Colonic mucosa (tissue), 4 donors: ENCODE measurements around the gene LRRC9. TPM values are rescaled to one million over a fixed set of nuclear protein-coding genes. Genes with fewer than 3 reads are reported as not detected.
A peak's percentile ranks its signal among the peaks of the same experiment; 100 is the strongest.

ENCODE experiments used
- DNase-seq: peaks from one replicate; pipeline ENCODE4 v3.0.0-alpha.2; 2020
- H3K27ac ChIP-seq: fragments of 200-600 bp; one replicate; pipeline ENCODE4 v1.8.0; 2021
- H3K27me3 ChIP-seq: fragments of 200-600 bp; one replicate; pipeline ENCODE4 v1.8.0; 2021
- H3K36me3 ChIP-seq: fragments of 200-600 bp; one replicate; pipeline ENCODE4 v1.8.0; 2021
- H3K4me1 ChIP-seq: fragments of 200-600 bp; one replicate; pipeline ENCODE4 v1.8.0; 2021; ENCODE audit warnings: mild to moderate bottlenecking
- H3K4me3 ChIP-seq: fragments of 200-600 bp; one replicate; pipeline ENCODE4 v1.8.0; 2021
- H3K9ac ChIP-seq, 2 donors: one replicate each; pipeline ENCODE4 v1.7.0; 2013; ENCODE audit warnings: control low read depth in 2 of 2, low read depth in 2 of 2, low read length in 2 of 2
- H3K9me3 ChIP-seq: fragments of 200-600 bp; one replicate; pipeline ENCODE4 v1.8.0; 2021
- intact Hi-C: fragments of 100-400 bp; cut with DNase I; formaldehyde crosslinking; loops from one replicate; pipeline ENCODE4 v1.14.1; 2022
- total RNA-seq, 2 donors: library from RNA; stranded (reverse); fragmentation: NEBNext Ultra II Directional in 1 of 2; extraction: Animal tissue kit (Norgen Biotek cat#: 25700) in 1 of 2; gene quantifications; one replicate each; pipeline ENCODE4 v1.2.1, GENCODE V29; 2021
- TF ChIP-seq, protein P1 (sequence below): fragments of 200-600 bp; IDR thresholded peaks from one replicate; pipeline ENCODE4 v1.8.0; 2022; ENCODE audit warnings: antibody characterized with exemption, mild to moderate bottlenecking
- donor health status: healthy.
- donor health status: DM: no; HTN: no; CAD: no.
- donor health status: DM: no; HTN: no; CAD: no.

The LRRC9 gene
- total RNA-seq, 2 donors from 2014 or later, result 0.20 TPM; not detected in 1

DNA sequence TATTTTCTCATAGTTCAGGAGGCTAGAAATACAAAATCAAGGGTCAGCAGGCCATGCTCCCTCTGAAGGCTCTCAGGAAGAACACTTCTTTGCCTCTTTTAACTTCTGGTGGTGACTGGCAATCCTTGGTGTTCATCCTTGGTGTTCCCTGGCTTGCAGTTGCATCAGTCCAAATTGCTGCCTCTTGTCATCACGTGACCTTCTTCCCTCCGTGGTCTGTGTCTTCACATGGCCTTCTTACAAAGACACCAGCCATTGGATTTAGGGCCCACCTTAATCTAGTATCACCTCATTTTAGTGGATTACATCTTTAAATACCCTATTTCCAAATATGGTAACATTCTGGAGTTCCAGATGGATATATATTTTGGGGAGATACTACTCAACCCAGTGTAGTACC is 7.5 kb upstream of the LRRC9 start:
- Histone ChIP-seq H3K4me3 (no peak overlapping the region), H3K27me3 (no peaks in the 10 kb centered on the region)
- TF ChIP-seq, protein P1, sequence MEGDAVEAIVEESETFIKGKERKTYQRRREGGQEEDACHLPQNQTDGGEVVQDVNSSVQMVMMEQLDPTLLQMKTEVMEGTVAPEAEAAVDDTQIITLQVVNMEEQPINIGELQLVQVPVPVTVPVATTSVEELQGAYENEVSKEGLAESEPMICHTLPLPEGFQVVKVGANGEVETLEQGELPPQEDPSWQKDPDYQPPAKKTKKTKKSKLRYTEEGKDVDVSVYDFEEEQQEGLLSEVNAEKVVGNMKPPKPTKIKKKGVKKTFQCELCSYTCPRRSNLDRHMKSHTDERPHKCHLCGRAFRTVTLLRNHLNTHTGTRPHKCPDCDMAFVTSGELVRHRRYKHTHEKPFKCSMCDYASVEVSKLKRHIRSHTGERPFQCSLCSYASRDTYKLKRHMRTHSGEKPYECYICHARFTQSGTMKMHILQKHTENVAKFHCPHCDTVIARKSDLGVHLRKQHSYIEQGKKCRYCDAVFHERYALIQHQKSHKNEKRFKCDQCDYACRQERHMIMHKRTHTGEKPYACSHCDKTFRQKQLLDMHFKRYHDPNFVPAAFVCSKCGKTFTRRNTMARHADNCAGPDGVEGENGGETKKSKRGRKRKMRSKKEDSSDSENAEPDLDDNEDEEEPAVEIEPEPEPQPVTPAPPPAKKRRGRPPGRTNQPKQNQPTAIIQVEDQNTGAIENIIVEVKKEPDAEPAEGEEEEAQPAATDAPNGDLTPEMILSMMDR, result no peak

DNA sequence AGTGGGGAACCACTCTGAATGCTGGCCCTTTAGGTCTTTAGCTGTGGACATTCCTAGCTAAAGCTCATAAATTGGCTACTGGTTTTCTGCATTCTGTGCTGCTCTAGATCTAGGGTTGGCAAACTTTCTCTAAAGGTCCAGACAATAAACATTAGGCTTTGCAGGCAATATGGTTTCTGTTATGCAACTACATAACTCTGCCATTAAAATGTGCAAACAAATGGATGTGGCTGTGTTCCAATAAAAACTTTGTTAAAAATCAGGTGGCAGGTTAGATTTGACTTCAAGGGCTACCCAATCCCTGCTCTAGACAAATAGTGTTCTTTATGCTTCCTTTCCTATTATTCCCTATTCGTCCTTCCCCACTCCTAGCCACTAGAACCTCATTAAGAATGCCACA is 6.8 kb upstream of the LRRC9 start:
- no peak for DNase-seq
- TF ChIP-seq, protein P1, result no peak
- intact Hi-C loops, result no loop called here
- Histone ChIP-seq H3K9ac (no peak overlapping the region), H3K36me3 (no peaks in the 10 kb centered on the region), H3K4me3 (no peak overlapping the region), H3K9me3 (no peaks in the 10 kb centered on the region), H3K27ac (no peak overlapping the region), H3K4me1 (no peaks in the 10 kb centered on the region), H3K27me3 (no peaks in the 10 kb centered on the region)

More for the DNA sequence above, 7.5 kb upstream of the LRRC9 start:
- no peaks in the 10 kb centered on the region for H3K36me3 ChIP-seq
- H3K9me3 ChIP-seq, result no peaks in the 10 kb centered on the region
- H3K27ac ChIP-seq, result no peak overlapping the region
- no peak for DNase-seq
- intact Hi-C loops, result no loop called here
- no peaks in the 10 kb centered on the region for H3K4me1 ChIP-seq
- no peak overlapping the region for H3K9ac ChIP-seq

DNA sequence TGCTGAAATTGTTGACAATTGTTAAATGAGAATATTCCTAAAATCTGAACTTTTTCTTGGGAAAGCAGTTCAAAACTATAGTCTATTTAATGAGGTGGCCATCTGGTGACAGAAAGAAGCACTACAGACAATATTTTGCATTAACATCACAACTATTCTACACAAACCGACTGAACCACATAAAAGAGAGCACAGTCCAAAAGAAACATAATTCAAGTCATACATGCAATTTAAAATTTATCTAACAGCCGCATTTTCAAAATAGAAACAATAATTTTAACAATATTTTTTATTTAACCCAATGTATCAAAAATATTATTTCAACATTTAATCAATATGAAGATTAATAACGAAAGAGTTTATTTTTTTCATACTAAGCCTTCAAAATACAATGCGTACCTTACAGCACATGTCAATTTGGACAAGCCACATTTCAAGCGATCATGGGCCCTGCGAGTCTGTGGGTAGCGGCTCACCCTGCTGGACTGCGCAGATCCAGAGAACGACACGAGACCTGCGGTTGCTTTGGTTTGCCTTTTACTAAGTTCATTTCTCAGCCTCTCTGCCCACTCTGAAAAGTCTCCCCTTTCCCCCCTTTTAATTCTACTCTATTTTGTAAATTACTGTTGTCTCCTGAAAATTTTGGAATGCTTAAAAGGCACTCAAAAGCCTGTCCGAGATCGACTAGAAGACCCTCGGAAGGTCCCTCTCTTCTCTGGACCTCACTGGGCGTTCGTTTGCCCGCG is 947 bp upstream of the LRRC9 start:
- H3K36me3 ChIP-seq, result no peaks in the 10 kb centered on the region
- peak overlapping the region in 1 of 2 donors; percentile 5 for H3K9ac ChIP-seq
- H3K4me1 ChIP-seq, result peaks cover 5% of the 10 kb centered on the region
- TF ChIP-seq, protein P1, result peak; percentile 32
- DNase-seq, result no peak
- H3K27ac ChIP-seq, result no peak overlapping the region
- H3K9me3 ChIP-seq, result no peaks in the 10 kb centered on the region
- intact Hi-C loops, result no loop called here
- peak overlapping the region; percentile 23 for H3K4me3 ChIP-seq
- peaks cover 15% of the 10 kb centered on the region for H3K27me3 ChIP-seq

DNA sequence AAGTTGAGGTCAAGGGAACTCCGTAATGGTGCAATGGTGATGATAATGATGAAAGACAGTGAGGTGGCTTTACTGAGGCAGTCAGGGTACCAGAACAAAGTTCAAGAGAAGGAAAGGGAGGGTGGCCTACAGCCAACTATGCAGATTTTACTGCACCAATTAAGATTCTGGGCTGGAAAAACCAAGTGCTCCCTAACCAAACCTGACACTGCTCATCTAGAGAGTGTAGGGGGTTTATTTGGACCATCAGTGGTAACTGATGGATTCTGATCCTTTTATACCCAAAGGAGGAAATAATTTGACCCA is 387 bp downstream of the LRRC9 start:
- DNase-seq, result peak; percentile 47
- intact Hi-C loops, result no loop called here
- Histone ChIP-seq H3K27me3 (peaks cover 15% of the 10 kb centered on the region), H3K4me1 (peaks cover 5% of the 10 kb centered on the region), H3K36me3 (no peaks in the 10 kb centered on the region), H3K9me3 (no peaks in the 10 kb centered on the region), H3K9ac (no peak overlapping the region), H3K4me3 (no peak overlapping the region), H3K27ac (no peak overlapping the region)
- TF ChIP-seq, protein P1, result no peak

DNA sequence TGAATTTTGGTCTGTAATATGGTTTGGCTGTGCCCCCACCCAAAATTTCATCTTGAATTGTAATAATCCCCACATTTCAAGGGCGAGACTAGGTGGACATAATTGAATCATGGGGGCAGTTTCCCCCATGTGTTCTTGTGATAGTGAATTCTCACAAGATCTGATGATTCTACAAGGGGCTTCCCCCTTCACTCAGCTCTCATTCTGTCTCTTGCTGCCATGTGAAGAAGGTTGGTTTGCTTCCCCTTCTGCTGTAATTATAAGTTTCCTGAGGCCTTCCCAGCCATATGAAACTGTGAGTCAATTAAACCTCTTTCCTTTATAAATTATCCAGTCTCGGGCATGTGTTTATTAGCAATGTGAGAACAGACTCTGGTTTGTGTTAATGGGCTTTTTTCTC is 5.9 kb downstream of the LRRC9 start:
- Histone ChIP-seq H3K9me3 (no peaks in the 10 kb centered on the region), H3K27ac (no peak overlapping the region), H3K27me3 (no peaks in the 10 kb centered on the region), H3K9ac (no peak overlapping the region), H3K4me1 (no peaks in the 10 kb centered on the region), H3K36me3 (no peaks in the 10 kb centered on the region), H3K4me3 (no peak overlapping the region)
- TF ChIP-seq, protein P1, result no peak
- intact Hi-C loops, result no loop called here
- no peak for DNase-seq
